HG03558 (cell line): ENCODE measurements around the gene CTNNA3.

ENCODE experiments used
- ATAC-seq: cut with Tn5 transposase; IDR thresholded peaks from one replicate; pipeline ENCODE4 v1.9.1; 2021; ENCODE audit warnings: moderate number of reproducible peaks; ENCODE audit not compliant: unreplicated experiment; ENCODE audit errors: extremely low read depth

The CTNNA3 gene

GRCh38 chr10:66167816-66168215 lies 1528.2 kb downstream of the CTNNA3 start:
- no peak for ATAC-seq

GRCh38 chr10:66162560-66163143 lies 1533.3 kb downstream of the CTNNA3 start:
- no peak for ATAC-seq

GRCh38 chr10:66151346-66151745 lies 1544.6 kb downstream of the CTNNA3 start:
- no peak for ATAC-seq

GRCh38 chr10:66148312-66148711 lies 1547.7 kb downstream of the CTNNA3 start:
- ATAC-seq, result no peak

DNA sequence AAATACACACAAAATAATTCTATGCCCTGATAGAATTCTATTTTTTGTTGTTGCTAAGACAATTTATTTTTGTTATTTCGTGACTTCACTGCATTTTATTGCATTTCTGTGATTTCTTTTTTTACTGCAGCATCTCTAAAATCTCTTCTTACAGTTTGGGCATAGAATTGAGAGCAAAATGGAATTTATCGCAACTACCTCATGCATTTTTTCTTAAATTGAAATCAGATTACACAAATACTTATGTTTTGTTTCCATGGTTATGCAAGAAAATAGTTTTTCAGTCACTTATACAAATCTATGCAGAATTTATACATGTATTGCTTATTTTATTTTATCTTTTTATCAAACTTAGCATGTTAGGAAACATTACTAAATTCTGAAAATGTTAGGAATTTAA lies 1552.0 kb downstream of the CTNNA3 start:
- no peak for ATAC-seq

DNA sequence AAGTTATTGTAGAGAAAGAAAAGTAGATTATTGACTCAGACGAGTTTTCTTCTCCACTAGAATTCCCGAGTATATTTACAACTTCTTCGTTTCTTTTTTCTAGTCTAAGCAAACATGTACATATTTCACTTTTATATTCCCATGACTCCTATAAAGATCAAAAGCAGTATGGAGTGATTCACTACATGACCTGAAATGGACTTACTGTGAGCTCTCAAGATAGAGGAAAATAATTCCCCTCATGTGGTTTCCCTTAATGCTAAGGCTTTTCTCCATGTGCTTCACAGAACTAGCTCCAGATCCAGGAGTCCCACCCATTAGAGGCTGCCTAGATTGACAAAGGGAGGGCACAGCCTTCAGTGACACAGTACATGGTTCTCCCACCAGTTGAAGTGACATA lies 1593.2 kb downstream of the CTNNA3 start:
- no peak for ATAC-seq

GRCh38 chr10:66098595-66099480 lies 1597.2 kb downstream of the CTNNA3 start:
- no peak for ATAC-seq

DNA sequence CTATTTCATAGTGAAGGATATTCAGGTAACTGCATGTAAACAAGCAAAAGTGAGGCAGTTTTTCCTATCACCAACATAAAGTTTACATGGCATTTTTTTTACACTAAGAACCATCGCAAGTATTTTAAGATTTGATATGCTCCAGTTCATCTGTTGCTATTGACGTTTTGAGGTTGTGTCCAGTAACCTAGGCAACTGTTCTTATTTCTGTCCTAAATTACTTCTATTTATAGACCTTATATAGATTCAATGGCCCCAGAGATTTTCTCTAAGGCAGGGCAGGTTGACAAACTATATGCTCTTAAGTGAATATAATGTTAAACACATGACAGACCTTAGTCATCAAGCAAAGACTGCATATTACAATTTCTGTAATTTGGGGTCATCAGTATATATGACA lies 1600.4 kb downstream of the CTNNA3 start:
- no peak for ATAC-seq

DNA sequence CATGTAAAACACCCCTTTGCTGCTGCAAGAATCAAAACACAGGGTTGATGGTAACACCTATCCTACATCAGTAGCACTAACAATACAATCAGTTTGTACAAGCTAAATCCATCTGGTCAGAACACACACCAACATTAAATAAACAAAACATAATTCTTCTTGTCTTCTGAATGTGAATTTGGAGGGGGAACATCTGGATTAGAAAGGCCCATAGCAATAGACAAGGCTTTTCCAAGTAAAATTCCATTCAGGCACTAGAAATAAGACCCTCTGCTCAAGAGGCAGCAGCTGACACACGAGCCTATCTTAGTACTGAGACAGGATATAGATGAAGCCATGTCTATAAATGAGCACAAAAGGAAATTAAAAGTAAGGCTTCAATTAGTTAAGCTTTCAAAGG lies 1610.1 kb downstream of the CTNNA3 start:
- no peak for ATAC-seq

- no peak for ATAC-seq
Observed at GRCh38 chr10:66071907-66072306, 1624.1 kb downstream of the CTNNA3 start.

DNA sequence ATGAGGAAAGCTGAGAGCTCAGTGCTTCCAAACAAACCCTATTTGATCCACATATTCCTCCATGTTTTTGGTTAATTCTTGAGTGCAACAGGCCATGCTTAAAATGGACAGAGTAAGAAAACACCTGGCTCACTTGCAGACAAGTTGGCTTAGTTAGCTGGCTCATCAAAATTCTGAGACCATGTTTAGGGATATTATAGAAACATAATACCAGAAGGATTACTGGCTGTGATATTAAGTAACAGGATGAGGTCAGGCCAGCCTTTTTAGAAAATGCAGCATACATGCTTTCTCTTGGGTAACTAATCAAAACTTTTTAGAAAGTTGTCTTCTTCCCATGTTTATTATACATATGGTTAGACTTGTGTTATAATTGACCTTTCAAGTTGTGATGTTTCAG lies 1637.4 kb downstream of the CTNNA3 start:
- no peak for ATAC-seq

DNA sequence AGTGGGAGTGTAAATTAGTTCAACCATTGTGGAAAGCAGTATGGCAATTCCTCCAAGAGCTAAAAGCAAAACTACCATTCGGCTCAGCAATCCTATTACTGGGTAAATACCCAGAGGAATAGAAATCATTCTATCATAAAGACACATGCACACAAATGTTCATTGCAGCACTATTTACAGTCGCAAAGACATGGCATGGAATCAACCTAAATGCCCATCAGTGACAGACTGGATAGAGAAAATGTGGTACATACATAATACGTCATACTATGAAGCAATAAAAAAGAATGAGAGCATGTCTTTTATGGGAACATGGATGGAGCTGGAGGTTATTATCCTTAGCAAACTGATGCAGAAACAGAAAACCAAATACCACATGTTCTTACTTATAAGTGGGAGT lies 1646.7 kb downstream of the CTNNA3 start:
- ATAC-seq, result no peak

GRCh38 chr10:66045859-66046258 lies 1650.1 kb downstream of the CTNNA3 start:
- no peak for ATAC-seq

- ATAC-seq, result no peak
Observed at GRCh38 chr10:66041771-66042170, 1654.2 kb downstream of the CTNNA3 start.

GRCh38 chr10:66038623-66039022 lies 1657.4 kb downstream of the CTNNA3 start:
- ATAC-seq, result no peak

- ATAC-seq, result no peak
Observed at GRCh38 chr10:66026321-66026720, 1669.7 kb downstream of the CTNNA3 start.

DNA sequence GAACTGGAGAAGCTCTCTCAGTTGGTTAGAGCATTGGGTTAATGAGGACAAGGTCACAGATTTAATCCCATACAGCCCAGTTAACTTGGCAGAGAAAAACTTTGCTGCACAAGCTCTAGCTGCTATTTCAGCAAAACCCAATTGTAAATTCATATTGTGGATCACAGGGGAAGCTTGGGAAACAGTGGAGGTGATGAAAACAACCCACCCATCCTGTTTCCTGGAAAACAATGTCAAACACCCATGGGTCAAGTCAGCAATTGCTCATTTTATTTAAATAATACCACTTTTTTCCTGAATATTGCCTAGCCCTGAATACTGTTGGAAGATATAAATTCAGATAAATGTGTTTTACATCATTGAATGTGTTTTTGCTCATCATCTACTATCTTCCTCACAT lies 1670.8 kb downstream of the CTNNA3 start:
- ATAC-seq, result no peak

- ATAC-seq, result no peak
Observed at GRCh38 chr10:66021423-66021822, 1674.6 kb downstream of the CTNNA3 start.

- ATAC-seq, result no peak
Observed at GRCh38 chr10:66008221-66008620, 1687.8 kb downstream of the CTNNA3 start.

DNA sequence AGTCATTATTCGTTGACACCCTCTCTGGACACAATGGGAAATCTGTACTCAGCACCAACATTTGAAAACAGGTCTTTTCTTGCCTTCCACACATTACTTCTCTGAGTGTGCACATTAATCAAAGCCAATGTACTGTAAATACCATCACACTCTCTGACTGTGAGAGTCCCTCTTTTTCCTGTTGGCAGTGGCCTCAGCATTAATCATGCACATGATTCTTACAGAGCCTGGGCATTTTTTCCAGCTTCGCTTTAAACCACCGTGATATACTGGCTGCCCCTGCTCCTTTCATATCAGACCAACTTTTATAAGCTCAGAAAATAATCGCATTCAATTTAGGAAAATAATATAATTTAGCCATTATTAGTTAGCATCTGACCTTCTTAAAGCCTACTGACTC lies 1689.6 kb downstream of the CTNNA3 start:
- no peak for ATAC-seq

- ATAC-seq, result no peak
Observed at GRCh38 chr10:65993451-65993850, 1702.5 kb downstream of the CTNNA3 start.

DNA sequence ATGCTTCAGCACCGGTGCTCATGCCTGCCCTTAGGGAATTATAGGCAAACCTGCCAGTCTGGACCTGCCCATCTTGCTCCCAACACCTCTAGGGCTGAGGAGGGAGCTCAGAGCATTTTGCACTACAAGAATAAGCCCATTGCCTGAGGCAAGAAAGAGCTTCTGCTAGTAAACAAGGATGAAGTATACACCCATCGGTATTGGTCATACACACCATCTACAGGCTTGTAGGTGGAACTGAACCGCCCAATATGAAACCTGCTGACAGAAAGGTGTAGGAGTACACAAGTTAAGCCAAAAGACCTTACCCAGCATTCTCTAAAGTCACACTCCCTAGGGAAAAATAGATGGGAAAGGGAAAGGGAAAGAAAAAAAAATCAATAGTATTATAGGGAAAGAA lies 1727.1 kb downstream of the CTNNA3 start:
- ATAC-seq, result no peak
